Measurements from ENCODE around the gene AHI1. TPM values are rescaled to one million over a fixed set of nuclear protein-coding genes. Genes with fewer than 3 reads are reported as not detected.

AHI1 gene
- total and polyA plus RNA-seq, 2 of the 13 experiments (the other 11 are each of a cell fraction or from before 2014, with no cell fraction given), result 7.2 to 18.6 TPM

GRCh38 chr6:135382182-135382628 is 115.3 kb downstream of the AHI1 start (continued):
- TF ChIP-seq ZHX1 (CRISPR knock-in tag; IDR thresholded peaks at IDR 0.05; ENCODE audit: low read depth) (no peak), ATF5 (CRISPR knock-in tag; IDR thresholded peaks at IDR 0.05; ENCODE audit: low read depth) (no peak)

- no peaks in the 10 kb centered on the region for H3K79me2 ChIP-seq (ENCODE audit: insufficient read depth, low read length)
- no peaks in the 10 kb centered on the region for H3K27me3 ChIP-seq (ENCODE audit: control insufficient read depth in 1 of 2, insufficient read depth in 2 of 2, low read length in 2 of 2)
- no peak overlapping the region for H2AFZ ChIP-seq (ENCODE audit: low read length)
- POLR2A ChIA-PET, result no interaction called here
- H3K4me1 ChIP-seq (ENCODE audit: insufficient read depth, low read length), result no peaks in the 10 kb centered on the region
- ATAC-seq (no peak), FAIRE-seq (no peak), DNase-seq (ENCODE audit: low spot score) (no peak)
- BruUV-seq (replicated peaks), result no TSS peak
- H3K9ac ChIP-seq (ENCODE audit: insufficient read depth, low read depth, low read length), result no peak overlapping the region
- CTCF ChIA-PET (ENCODE audit: low intra/inter-chr PET ratio, low total read pairs), result no interaction called here
- H4K20me1 ChIP-seq (ENCODE audit: insufficient read depth, low read length), result no peaks in the 10 kb centered on the region
- H3K9me3 ChIP-seq (ENCODE audit: low read length), result no peaks in the 10 kb centered on the region
- TF ChIP-seq MAFF (IDR thresholded peaks at IDR 0.05; ENCODE audit: low read depth, low read length) (peak; percentile 14; the same call in 1 of the 2 replicates), MAFK (conservative IDR thresholded peaks at IDR 0.05 in 1 of 2, IDR thresholded peaks at IDR 0.05 in 1 of 2; ENCODE audit: low read length in 2 of 2) (peak; percentile 41 to 42; a peak in 2 of 4 replicates), MLLT10 (CRISPR knock-in tag; IDR thresholded peaks at IDR 0.05) (no peak), TRAFD1 (CRISPR knock-in tag; IDR thresholded peaks at IDR 0.05; ENCODE audit: borderline replicate concordance) (no peak)
- H3K4me2 ChIP-seq (ENCODE audit: low read depth, low read length), result no peak overlapping the region
- in situ Hi-C loops (cut with HindIII; ENCODE audit: extremely low pct_ligation_motif_present, low pct_unique_long_range_greater_than_20kb) (no loop called here), intact Hi-C loops (cut with micrococcal nuclease; ENCODE audit: unreplicated experiment) (no loop called here)
- H3K36me3 ChIP-seq (replicated peaks in 1 of 2; ENCODE audit: control insufficient read depth in 1 of 2, insufficient read depth in 2 of 2, low read length in 2 of 2), result no peaks in the 10 kb centered on the region
- H3K27ac ChIP-seq (ENCODE audit: extremely low read length, insufficient read depth, low read length), result no peak overlapping the region
- H3K4me3 ChIP-seq (replicated peaks in 1 of 3; ENCODE audit: insufficient read depth in 1 of 3, low read depth in 2 of 3, low read length in 3 of 3), result no peak overlapping the region
These were observed 116.7 kb downstream of the AHI1 start for GRCh38 chr6:135380793-135381192.
